Measurements from ENCODE around the gene WNT8B. TPM values are rescaled to one million over a fixed set of nuclear protein-coding genes. Genes with fewer than 3 reads are reported as not detected.
A peak's percentile ranks its signal among the peaks of the same experiment; 100 is the strongest.

The WNT8B gene
- total and polyA plus RNA-seq, 2 experiments from 2014 or later, result not detected

DNA sequence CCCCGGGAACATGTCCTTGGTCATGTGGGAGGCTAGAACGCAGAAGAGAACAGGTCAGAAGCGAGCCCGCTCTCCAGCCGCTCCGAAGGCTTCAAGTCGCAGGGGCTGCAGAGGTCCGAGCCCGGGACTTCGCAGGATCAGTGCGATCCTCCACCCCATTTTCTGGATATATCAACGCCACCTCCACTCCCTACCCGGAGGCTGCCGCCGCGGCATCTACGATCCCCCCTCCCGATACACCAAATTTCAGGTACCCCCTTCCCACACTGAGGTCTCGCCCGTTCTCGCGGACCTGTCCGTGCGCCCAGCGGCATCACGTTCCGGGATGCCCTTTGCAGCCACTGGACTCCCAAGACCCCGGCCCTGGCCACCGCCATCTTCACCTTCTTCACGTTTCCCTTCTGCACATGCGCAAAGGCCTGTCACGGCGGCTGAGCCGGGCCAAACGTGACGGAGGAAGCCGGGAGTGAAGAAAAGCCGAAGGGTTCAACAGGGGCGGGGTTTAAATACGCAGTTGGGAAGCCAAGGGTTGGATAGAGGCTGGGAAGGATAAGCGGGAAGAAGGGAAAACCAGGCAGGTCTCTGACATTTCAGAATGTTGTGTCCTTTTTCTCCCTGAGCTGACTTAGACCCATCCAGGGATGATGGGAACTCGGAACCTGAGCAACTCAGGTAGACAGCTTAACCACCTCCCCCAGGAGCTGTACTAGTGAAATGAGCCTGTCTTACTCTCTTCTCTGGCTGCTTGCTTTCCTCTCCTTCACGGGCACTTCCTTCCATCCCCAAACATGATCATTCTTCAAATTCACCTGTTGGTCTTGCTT lies 66.9 kb downstream of the WNT8B start, which contains the start of gene NDUFB8:
Gene NDUFB8, minus strand, starts transcription at position 397 of the 824 bp plus-strand sequence. Its CDS starts 20 bp downstream, at position 377.
- peaks cover 8% of the 10 kb centered on the region; the same call in 1 of the 2 replicates for H3K4me1 ChIP-seq (ENCODE audit: insufficient read depth)
- H2AFZ ChIP-seq, result peak within 1 kb of the TSS; percentile 97
- 0 to 1% methylated on average over 43 of the region's 43 CpGs for WGBS, 2 experiments (ENCODE audit: low coverage in 1 of 2, low lambda C conversion rate in 2 of 2, missing lambda C conversion rate in 2 of 2)
- no peaks in the 10 kb centered on the region for H3K9me2 ChIP-seq (ENCODE audit: insufficient read depth)
- H3K4me3 ChIP-seq, result peak within 1 kb of the TSS; percentile 97
- H3K4me2 ChIP-seq (ENCODE audit: unreplicated experiment), result peak within 1 kb of the TSS; percentile 99
- H4K20me1 ChIP-seq (ENCODE audit: insufficient read depth), result no peaks in the 10 kb centered on the region
- no peaks in the 10 kb centered on the region for H3F3A ChIP-seq (ENCODE audit: insufficient read depth)
- H3K79me2 ChIP-seq (ENCODE audit: insufficient read depth), result peaks cover 33% of the 10 kb centered on the region
- TF ChIP-seq EZH2phosphoT487 (IDR thresholded peaks at IDR 0.05; ENCODE audit: insufficient read depth, low read depth) (no peak), EZH2 (IDR thresholded peaks at IDR 0.05; ENCODE audit: insufficient read depth, poor library complexity, severe bottlenecking) (no peak)
- 0 out of 2 replicates have a peak, but pooled peaks cover 9% of the 10 kb centered on the region for H3K36me3 ChIP-seq (ENCODE audit: low read depth)
- H3K27me3 ChIP-seq (replicated peaks; ENCODE audit: insufficient read depth), result no peaks in the 10 kb centered on the region
- DNase-seq, result peak; percentile 91
- H3K27ac ChIP-seq, result peak within 1 kb of the TSS; percentile 2; the same call in 1 of the 2 replicates
- in situ Hi-C loops (cut with MboI), result no loop called here
- no peaks in the 10 kb centered on the region for H3K9me3 ChIP-seq (ENCODE audit: low read depth)
- H3K9ac ChIP-seq, result peak within 1 kb of the TSS; percentile 86

- DNase-seq, result no peak
- peaks cover 13% of the 10 kb centered on the region for H3K4me1 ChIP-seq (ENCODE audit: insufficient read depth)
- H3K9me2 ChIP-seq (ENCODE audit: insufficient read depth), result no peaks in the 10 kb centered on the region
- H3K9me3 ChIP-seq (ENCODE audit: low read depth), result no peaks in the 10 kb centered on the region
- H3K4me3 ChIP-seq, result no peak overlapping the region
- TF ChIP-seq EZH2phosphoT487 (IDR thresholded peaks at IDR 0.05; ENCODE audit: insufficient read depth, low read depth), result no peak
- H3K9ac ChIP-seq, result no peak overlapping the region
- H3K36me3 ChIP-seq (ENCODE audit: low read depth), result no peaks in the 10 kb centered on the region
- no peaks in the 10 kb centered on the region for H4K20me1 ChIP-seq (ENCODE audit: insufficient read depth)
- peaks cover 54% of the 10 kb centered on the region for H3K79me2 ChIP-seq (ENCODE audit: insufficient read depth)
- H2AFZ ChIP-seq, result no peak overlapping the region
- H3K27me3 ChIP-seq (replicated peaks; ENCODE audit: insufficient read depth), result no peaks in the 10 kb centered on the region
- in situ Hi-C loops (cut with MboI), result no loop called here
- H3F3A ChIP-seq (ENCODE audit: insufficient read depth), result no peaks in the 10 kb centered on the region
- H3K27ac ChIP-seq, result no peak overlapping the region
- H3K4me2 ChIP-seq (ENCODE audit: unreplicated experiment), result no peak overlapping the region
Observed at GRCh38 chr10:100531761-100532160, 69.0 kb downstream of the WNT8B start.

Other genes starting within 250 kb of the WNT8B start
- gene CHUK, start 233.4 kb upstream of the WNT8B start, total RNA-seq (2014; rRNA removed; shearing (Covaris generic)), result 18.7 and 21.7 TPM in 2 replicates
- 11.0 and 12.7 TPM in 2 replicates for gene CHUK, start 233.4 kb upstream of the WNT8B start, polyA plus RNA-seq (2016; fragmentation: Nextera tagmentation; extraction: Ambion mirVana)
- gene CWF19L1, start 195.4 kb upstream of the WNT8B start, total RNA-seq (2014; rRNA removed; shearing (Covaris generic)), result 22.6 and 25.9 TPM in 2 replicates
- gene CWF19L1, start 195.4 kb upstream of the WNT8B start, polyA plus RNA-seq (2016; fragmentation: Nextera tagmentation; extraction: Ambion mirVana), result 17.4 and 17.5 TPM in 2 replicates
- gene BLOC1S2, start 176.3 kb upstream of the WNT8B start, total RNA-seq (2014; rRNA removed; shearing (Covaris generic)), result 56.7 and 72.6 TPM in 2 replicates
- 90.8 and 97.6 TPM in 2 replicates for gene BLOC1S2, start 176.3 kb upstream of the WNT8B start, polyA plus RNA-seq (2016; fragmentation: Nextera tagmentation; extraction: Ambion mirVana)
- not detected in 2 replicates for gene PKD2L1, start 132.8 kb upstream of the WNT8B start, total RNA-seq (2014; rRNA removed; shearing (Covaris generic))
- not detected in 2 replicates for gene PKD2L1, start 132.8 kb upstream of the WNT8B start, polyA plus RNA-seq (2016; fragmentation: Nextera tagmentation; extraction: Ambion mirVana)
- 19.5 and 24.2 TPM in 2 replicates for gene SCD, start 115.8 kb upstream of the WNT8B start, total RNA-seq (2014; rRNA removed; shearing (Covaris generic))
- 18.6 and 19.5 TPM in 2 replicates for gene SCD, start 115.8 kb upstream of the WNT8B start, polyA plus RNA-seq (2016; fragmentation: Nextera tagmentation; extraction: Ambion mirVana)
- 2.5 and 2.7 TPM in 2 replicates for gene SEC31B, start 56.9 kb downstream of the WNT8B start, total RNA-seq (2014; rRNA removed; shearing (Covaris generic))
- gene SEC31B, start 56.9 kb downstream of the WNT8B start, polyA plus RNA-seq (2016; fragmentation: Nextera tagmentation; extraction: Ambion mirVana), result 2.2 and 4.5 TPM in 2 replicates
- 123 and 124 TPM in 2 replicates for gene NDUFB8, start 66.9 kb downstream of the WNT8B start, total RNA-seq (2014; rRNA removed; shearing (Covaris generic))
- gene NDUFB8, start 66.9 kb downstream of the WNT8B start, polyA plus RNA-seq (2016; fragmentation: Nextera tagmentation; extraction: Ambion mirVana), result 294 and 324 TPM in 2 replicates
- gene HIF1AN, start 72.9 kb downstream of the WNT8B start, total RNA-seq (2014; rRNA removed; shearing (Covaris generic)), result 5.4 and 9.8 TPM in 2 replicates
- 35.2 and 36.7 TPM in 2 replicates for gene HIF1AN, start 72.9 kb downstream of the WNT8B start, polyA plus RNA-seq (2016; fragmentation: Nextera tagmentation; extraction: Ambion mirVana)